Central memory CD4-positive, alpha-beta T cell (primary cell): Measurements from ENCODE around the gene PAWR.
"Not testable (repeated sequence)": the region's sequence is repeated elsewhere in the genome, so short reads cannot be mapped to it uniquely, and the experiment has no call there.

Experiments used
- DNase-seq: peaks from one replicate; pipeline ENCODE4 v3.0.0; 2022

The PAWR gene

DNA sequence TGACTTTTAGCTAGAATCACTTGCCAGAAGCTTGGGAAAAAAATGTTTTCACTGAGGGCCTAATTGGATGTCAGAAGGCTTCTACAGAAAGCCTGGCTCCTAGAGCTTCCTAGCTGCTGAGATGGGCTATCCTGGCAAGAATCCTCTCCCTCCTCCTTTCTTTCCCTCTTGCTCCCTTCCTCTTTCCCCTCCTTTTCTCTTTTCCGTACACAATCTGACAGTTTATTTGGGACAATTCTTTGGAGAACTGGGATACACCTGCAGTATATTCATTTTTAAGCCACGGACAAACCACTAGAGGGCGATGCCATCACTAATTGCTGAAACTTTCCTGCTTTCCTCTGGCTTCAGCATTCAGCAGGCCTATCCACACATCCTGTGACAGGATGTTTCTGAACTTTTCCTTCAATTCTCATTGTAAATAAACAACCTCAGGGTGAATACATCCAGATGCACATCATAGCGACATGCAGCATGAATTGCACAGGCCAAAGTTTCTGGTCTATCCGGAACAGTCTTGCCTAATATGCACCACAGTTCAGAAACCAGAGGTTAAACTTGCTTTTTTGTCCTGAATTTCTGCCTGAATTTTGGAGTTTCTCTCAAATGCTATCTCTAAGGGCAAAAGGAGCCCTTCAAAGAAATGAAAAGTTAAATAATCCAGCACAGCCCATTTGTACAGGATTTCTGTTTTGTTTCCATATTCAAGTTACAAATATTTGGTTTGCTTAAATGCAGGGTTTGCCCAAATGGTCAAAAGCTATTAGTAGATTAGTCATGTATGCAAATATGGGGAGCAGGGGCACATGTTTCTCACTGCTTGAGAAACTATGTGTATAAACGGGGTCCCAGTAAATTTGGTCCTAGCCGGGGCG, 142.8 kb downstream of the PAWR start:
- DNase-seq, result no peak

DNA sequence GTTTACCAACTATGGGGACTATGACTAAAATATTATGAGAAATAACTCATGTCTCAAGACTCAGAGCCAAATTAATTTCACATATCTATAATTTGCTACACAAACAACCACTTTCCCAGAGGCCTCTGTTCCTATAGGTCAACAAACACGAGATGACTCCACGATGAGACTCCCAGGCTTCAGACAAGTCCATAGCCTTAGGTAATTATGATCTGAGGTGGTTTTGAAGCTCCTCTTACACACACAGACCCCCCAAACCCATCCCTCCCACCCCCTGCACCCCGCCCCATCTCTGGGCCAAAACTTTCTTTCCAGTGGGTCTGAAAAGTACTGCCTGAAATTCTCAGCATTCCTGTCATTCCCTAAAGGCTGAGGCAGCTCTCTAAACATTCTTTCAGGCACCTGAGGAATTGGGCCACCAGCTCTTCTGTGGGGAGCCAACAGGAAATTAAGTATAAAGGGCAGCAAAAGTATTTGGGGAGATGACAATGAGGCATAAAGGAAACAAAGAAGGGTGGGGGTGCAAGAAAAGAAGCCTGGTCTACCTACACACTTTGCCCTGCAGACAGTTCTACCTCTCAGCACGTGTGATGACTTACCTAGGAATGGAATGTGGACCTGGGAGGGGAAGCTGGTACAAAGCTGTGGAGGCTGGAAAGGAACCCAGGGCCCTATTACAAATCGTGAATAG, 143.6 kb downstream of the PAWR start:
- no peak for DNase-seq

DNA sequence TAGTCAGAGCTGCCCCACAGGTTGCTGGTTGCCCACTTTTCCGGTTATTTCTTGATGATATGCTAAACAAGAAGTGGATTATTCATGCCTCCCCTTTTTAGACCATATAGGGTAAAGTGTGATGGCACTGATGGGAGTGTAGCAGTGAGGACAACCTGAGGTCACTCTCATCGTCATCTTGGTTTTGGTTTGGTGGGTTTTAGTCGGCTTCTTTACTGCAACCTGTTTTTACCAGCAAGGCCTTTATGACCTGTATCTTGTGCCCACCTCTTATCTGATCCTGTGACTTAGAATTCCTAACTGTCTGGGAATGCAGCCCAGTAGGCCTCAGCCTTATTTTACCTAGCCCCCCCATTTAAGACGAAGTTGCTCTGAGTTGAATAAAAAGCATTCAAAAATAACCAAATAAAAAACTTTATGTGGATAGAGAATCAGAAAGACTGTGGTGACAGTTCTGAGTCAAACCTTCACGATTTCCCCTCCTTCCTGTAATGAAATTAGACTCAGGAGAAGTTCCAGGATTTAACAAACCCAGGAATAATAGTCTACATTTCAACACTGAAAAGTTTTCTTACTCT, 144.2 kb downstream of the PAWR start:
- DNase-seq, result no peak

DNA sequence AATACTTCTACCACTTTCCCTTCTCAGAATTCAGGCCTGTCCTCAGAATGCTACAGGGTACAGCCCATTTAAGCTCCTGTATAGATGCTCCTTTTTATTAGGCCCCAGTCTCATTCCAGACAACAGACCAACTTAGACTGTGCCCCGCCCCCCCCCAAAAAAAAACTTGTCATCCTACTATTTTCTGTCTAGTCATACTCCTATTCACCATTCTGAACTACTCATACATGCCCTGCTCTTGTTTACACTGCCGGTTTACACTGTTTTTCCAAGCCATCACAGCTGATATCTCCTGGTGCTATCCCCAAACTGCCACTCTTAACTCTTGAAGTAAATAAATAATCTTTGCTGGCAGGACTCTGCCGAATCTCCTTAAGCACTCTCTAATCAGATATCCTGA, 146.3 kb downstream of the PAWR start:
- DNase-seq, result not testable (repeated sequence)

DNA sequence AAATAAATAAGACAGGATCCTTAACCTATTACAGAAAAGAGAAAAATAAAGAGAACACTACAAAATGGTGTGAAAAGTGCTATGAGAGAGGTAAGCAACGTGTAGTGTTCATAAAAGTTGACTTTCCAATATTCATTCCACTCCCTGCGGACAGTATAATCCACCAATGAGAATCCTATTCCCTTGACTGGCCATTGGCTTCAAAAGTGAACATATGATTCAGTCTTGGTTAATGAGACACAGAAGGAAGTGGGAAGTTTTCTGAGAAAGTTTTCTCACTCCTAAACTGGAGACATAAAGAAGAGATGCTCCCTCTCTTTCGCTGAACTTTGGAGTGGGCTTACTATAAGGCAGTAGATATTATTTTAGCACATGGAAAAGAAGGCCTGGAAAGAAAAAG, 153.1 kb downstream of the PAWR start:
- no peak for DNase-seq

DNA sequence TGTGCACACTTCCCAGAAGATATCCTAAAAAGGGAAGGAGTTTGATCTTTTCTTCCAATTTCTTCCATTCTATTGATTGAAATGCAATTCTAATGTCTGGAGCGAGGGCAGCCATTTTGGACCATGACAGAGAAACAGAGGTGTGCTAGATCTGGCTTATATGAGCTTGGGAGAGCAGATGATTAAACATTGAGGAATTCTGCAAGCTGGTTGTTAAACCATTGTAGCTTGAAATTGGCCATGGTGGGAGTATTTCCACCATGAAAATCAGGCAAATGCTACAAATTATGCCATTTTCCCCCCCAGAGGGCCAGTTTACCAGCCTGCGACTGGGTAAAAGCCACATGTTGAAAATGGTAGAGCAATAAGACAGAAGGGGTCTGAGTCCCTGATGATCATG, 155.0 kb downstream of the PAWR start:
- DNase-seq, result no peak
